Suprapubic skin (tissue), 4 donors: ENCODE measurements around the gene PTK6. TPM values are rescaled to one million over a fixed set of nuclear protein-coding genes. Genes with fewer than 3 reads are reported as not detected.

Experiments
- DNase-seq, 2 donors: peaks; one replicate each; pipeline ENCODE4 v3.0.0-alpha.2; 2019; ENCODE audit warnings: low spot score in 2 of 2
- H3K27ac ChIP-seq: fragments of 200-600 bp; sonication (generic); one replicate; pipeline ENCODE4 v1.5.1; 2019
- H3K27me3 ChIP-seq: fragments of 200-600 bp; sonication (generic); one replicate; pipeline ENCODE4 v1.5.1; 2019
- H3K36me3 ChIP-seq: fragments of 200-600 bp; sonication (generic); one replicate; pipeline ENCODE4 v1.5.1; 2019
- H3K4me1 ChIP-seq: fragments of 200-600 bp; sonication (generic); one replicate; pipeline ENCODE4 v1.5.1; 2019
- H3K4me3 ChIP-seq: fragments of 200-600 bp; sonication (generic); one replicate; pipeline ENCODE4 v1.5.1; 2019; ENCODE audit warnings: mild to moderate bottlenecking
- H3K9me3 ChIP-seq: fragments of 200-600 bp; sonication (generic); one replicate; pipeline ENCODE4 v1.5.1; 2019
- CTCF ChIP-seq, 2 donors: fragments of 200-600 bp in 1 of 2; fragments of 450-650 bp in 1 of 2; sonication (generic) in 1 of 2; IDR thresholded peaks; one replicate each; pipeline ENCODE4 v1.5.1; 2016 to 2019; ENCODE audit warnings: antibody characterized with exemption in 2 of 2, mild to moderate bottlenecking in 1 of 2, moderate library complexity in 1 of 2
- EP300 ChIP-seq: sonication (generic); formaldehyde crosslinking; IDR thresholded peaks from one replicate; pipeline ENCODE4 v1.6.1; 2017; ENCODE audit warnings: antibody characterized with exemption
- POLR2A ChIP-seq, 2 donors: fragments of 450-650 bp; IDR thresholded peaks; one replicate each; pipeline ENCODE4 v1.6.1; 2017; ENCODE audit warnings: antibody characterized with exemption in 2 of 2, mild to moderate bottlenecking in 2 of 2, moderate library complexity in 2 of 2
- POLR2AphosphoS5 ChIP-seq, 3 donors: sonication (generic); formaldehyde crosslinking; IDR thresholded peaks; one replicate each; pipeline ENCODE4 v1.6.1; 2017; ENCODE audit warnings: antibody characterized with exemption in 3 of 3
- WGBS: methylation state at CpG from one replicate; pipeline ENCODE4 v1.1.5; 2018; 5-methylcytosine and 5-hydroxymethylcytosine counted together
- total RNA-seq, 4 donors: library from RNA; depleted of rRNA; stranded (reverse); fragments of >200 nt; gene quantifications; one replicate each; pipeline ENCODE4 v1.1.0, GENCODE V29; 2016

The PTK6 gene
- total RNA-seq, 4 donors from 2014 or later = 58.0 to 70.6 (median 65.6) TPM

- DNase-seq = no peak
- no peaks in the 10 kb centered on the region for H3K27me3 ChIP-seq
- H3K27ac ChIP-seq = no peak overlapping the region
- peaks cover 41% of the 10 kb centered on the region for H3K36me3 ChIP-seq
- TF ChIP-seq CTCF (IDR thresholded peaks at IDR 0.05) (no peak), EP300 (no peak), POLR2AphosphoS5 (IDR thresholded peaks at IDR 0.05) (no peak), POLR2A (IDR thresholded peaks at IDR 0.05) (no peak)
- H3K4me3 ChIP-seq = no peak overlapping the region
- 85% methylated on average over 29 of the region's 37 CpGs for WGBS
- H3K9me3 ChIP-seq = no peaks in the 10 kb centered on the region
- H3K4me1 ChIP-seq = peaks cover 3% of the 10 kb centered on the region
These were observed 30.4 kb upstream of the PTK6 start for GRCh38 chr20:63567386-63568169.

GRCh38 chr20:63567136-63567385 is 29.9 kb upstream of the PTK6 start:
- TF ChIP-seq POLR2A (IDR thresholded peaks at IDR 0.05) (no peak), EP300 (no peak), POLR2AphosphoS5 (IDR thresholded peaks at IDR 0.05) (no peak), CTCF (IDR thresholded peaks at IDR 0.05) (no peak)
- H3K36me3 ChIP-seq = peaks cover 46% of the 10 kb centered on the region
- no peak for DNase-seq
- no peak overlapping the region for H3K4me3 ChIP-seq
- no peak overlapping the region for H3K27ac ChIP-seq
- WGBS = 89% methylated on average over 19 of the region's 22 CpGs
- H3K9me3 ChIP-seq = no peaks in the 10 kb centered on the region
- H3K27me3 ChIP-seq = no peaks in the 10 kb centered on the region
- H3K4me1 ChIP-seq = peaks cover 3% of the 10 kb centered on the region

- WGBS = 93% methylated on average over 28 of the region's 46 CpGs
- H3K9me3 ChIP-seq = no peaks in the 10 kb centered on the region
- TF ChIP-seq POLR2AphosphoS5 (IDR thresholded peaks at IDR 0.05) (no peak), CTCF (IDR thresholded peaks at IDR 0.05) (no peak), POLR2A (IDR thresholded peaks at IDR 0.05) (no peak), EP300 (no peak)
- peaks cover 3% of the 10 kb centered on the region for H3K4me1 ChIP-seq
- DNase-seq = no peak
- H3K27me3 ChIP-seq = no peaks in the 10 kb centered on the region
- no peak overlapping the region for H3K27ac ChIP-seq
- H3K4me3 ChIP-seq = no peak overlapping the region
- H3K36me3 ChIP-seq = peaks cover 51% of the 10 kb centered on the region
These were observed 29.4 kb upstream of the PTK6 start for GRCh38 chr20:63566395-63567135.

- peaks cover 59% of the 10 kb centered on the region for H3K36me3 ChIP-seq
- H3K4me3 ChIP-seq = no peak overlapping the region
- no peak for DNase-seq
- no peaks in the 10 kb centered on the region for H3K9me3 ChIP-seq
- 96% methylated on average over 24 of the region's 43 CpGs for WGBS
- peaks cover 3% of the 10 kb centered on the region for H3K4me1 ChIP-seq
- no peaks in the 10 kb centered on the region for H3K27me3 ChIP-seq
- no peak for TF ChIP-seq CTCF (IDR thresholded peaks at IDR 0.05)
- TF ChIP-seq POLR2A (IDR thresholded peaks at IDR 0.05) = no peak
- TF ChIP-seq EP300 = no peak
- no peak for TF ChIP-seq POLR2AphosphoS5 (IDR thresholded peaks at IDR 0.05)
- H3K27ac ChIP-seq = no peak overlapping the region
These were observed 28.6 kb upstream of the PTK6 start for GRCh38 chr20:63565699-63566335.
